MCF 10A (cell line): ENCODE data around the gene CERS3. TPM values are rescaled to one million over a fixed set of nuclear protein-coding genes. Genes with fewer than 3 reads are reported as not detected.

Experiments
- BruUV-seq: library from RNA; stranded (reverse); fragments of 400-500 nt; replicated peaks from 2 replicates; lab custom pipeline; 2021; lab: Mats Ljungman, UMichigan
- CTCF ChIA-PET: fragments of 300-600 bp; sonication (Branson Sonifier 250); formaldehyde crosslinking; extraction: SDS; loops from one replicate; lab custom pipeline; 2021; ENCODE audit warnings: antibody characterized with exemption, inconsistent platforms; lab: Yijun Ruan, JAX
- POLR2A ChIA-PET: fragments of 300-600, 350-650 bp; sonication (Branson Sonifier 250); formaldehyde crosslinking; extraction: SDS; loops from one replicate; lab custom pipeline; 2020; ENCODE audit warnings: antibody characterized with exemption, inconsistent platforms; lab: Yijun Ruan, JAX
- DNase-seq: peaks from one replicate; pipeline ENCODE4 v3.0.0-alpha.2; 2018; ENCODE audit not compliant: unreplicated experiment
- H3K27ac Mint-ChIP-seq: one replicate; pipeline ENCODE4 v1.8.0; 2022; ENCODE audit warnings: mild to moderate bottlenecking, low read depth, mixed read lengths; ENCODE audit not compliant: unreplicated experiment
- H3K27me3 Mint-ChIP-seq: one replicate; pipeline ENCODE4 v1.8.0; 2022; ENCODE audit warnings: mixed read lengths; ENCODE audit not compliant: insufficient read depth, unreplicated experiment
- H3K36me3 Mint-ChIP-seq: one replicate; pipeline ENCODE4 v1.8.0; 2022; ENCODE audit warnings: mild to moderate bottlenecking, moderate library complexity, mixed read lengths; ENCODE audit not compliant: insufficient read depth, unreplicated experiment
- H3K4me1 Mint-ChIP-seq: one replicate; pipeline ENCODE4 v1.8.0; 2022; ENCODE audit warnings: mixed read lengths; ENCODE audit not compliant: insufficient read depth, unreplicated experiment
- H3K4me3 Mint-ChIP-seq: one replicate; pipeline ENCODE4 v1.8.0; 2022; ENCODE audit warnings: mild to moderate bottlenecking, moderate library complexity, mixed read lengths; ENCODE audit not compliant: unreplicated experiment
- H3K9me3 Mint-ChIP-seq: one replicate; pipeline ENCODE4 v1.8.0; 2022; ENCODE audit warnings: mixed read lengths; ENCODE audit not compliant: unreplicated experiment
- CTCF ChIP-seq: fragments of 200-600 bp; IDR thresholded peaks from one replicate; pipeline ENCODE4 v1.8.0; 2022; ENCODE audit warnings: antibody characterized with exemption, mild to moderate bottlenecking; ENCODE audit not compliant: unreplicated experiment
- intact Hi-C: fragments of 100-400 bp; cut with micrococcal nuclease; formaldehyde crosslinking; loops from 2 replicates; pipeline ENCODE4 v1.14.1; 2022
- total RNA-seq: library from RNA; stranded (reverse); gene quantifications from 2 replicates; pipeline ENCODE4 v1.2.3, GENCODE V29; 2022

CERS3 gene
- total RNA-seq, 1 experiment from 2014 or later: not detected

- H3K9me3 Mint-ChIP-seq: no peaks in the 10 kb centered on the region
- H3K4me1 Mint-ChIP-seq: no peaks in the 10 kb centered on the region
- H3K4me3 Mint-ChIP-seq: no peak overlapping the region
- peaks cover 5% of the 10 kb centered on the region for H3K36me3 Mint-ChIP-seq
- H3K27me3 Mint-ChIP-seq: no peaks in the 10 kb centered on the region
- no peak for TF ChIP-seq CTCF
- ChIA-PET POLR2A (interaction anchor here (0.9 to 1.0 kb wide), 2 partner anchors 15 to 208 kb away, joined by 4 read pairs; no protein-coding TSS in a partner anchor), CTCF (interaction anchor here (1.4 to 8.4 kb wide), 2 partner anchors 14 to 208 kb away, joined by 4 to 36 read pairs; no protein-coding TSS in a partner anchor)
- intact Hi-C loops: no loop called here
- no peak overlapping the region for H3K27ac Mint-ChIP-seq
- no TSS peak for BruUV-seq
- DNase-seq: no peak
Measured at GRCh38 chr15:100558771-100559254, 30.1 kb upstream of the CERS3 start.

- Mint-ChIP-seq H3K4me3 (no peak overlapping the region), H3K27me3 (no peaks in the 10 kb centered on the region), H3K4me1 (no peaks in the 10 kb centered on the region), H3K36me3 (peaks cover 5% of the 10 kb centered on the region), H3K9me3 (no peaks in the 10 kb centered on the region), H3K27ac (no peak overlapping the region)
- TF ChIP-seq CTCF: no peak
- BruUV-seq: no TSS peak
- ChIA-PET CTCF (interaction anchor here (0.9 kb wide), 2 partner anchors 19 to 44 kb away, joined by 3 read pairs; no protein-coding TSS in a partner anchor), POLR2A (no interaction called here)
- DNase-seq: no peak
- intact Hi-C loops: no loop called here
Measured at GRCh38 chr15:100553468-100553867, 24.7 kb upstream of the CERS3 start.

- no peak for TF ChIP-seq CTCF
- no peak for DNase-seq
- Mint-ChIP-seq H3K36me3 (no peaks in the 10 kb centered on the region), H3K27ac (no peak overlapping the region), H3K4me1 (no peaks in the 10 kb centered on the region), H3K4me3 (no peak overlapping the region), H3K9me3 (no peaks in the 10 kb centered on the region), H3K27me3 (no peaks in the 10 kb centered on the region)
- intact Hi-C loops: no loop called here
- POLR2A ChIA-PET: interaction anchor here (1.0 kb wide), 1 partner anchor 197 kb away, joined by 3 read pairs; no protein-coding TSS in a partner anchor
- BruUV-seq: no TSS peak
- CTCF ChIA-PET: interaction anchor here (0.7 kb wide), 1 partner anchor 637 kb away, joined by 3 read pairs; no protein-coding TSS in a partner anchor
Measured at GRCh38 chr15:100547961-100548360, 19.2 kb upstream of the CERS3 start.

GRCh38 chr15:100544946-100545345 lies 16.2 kb upstream of the CERS3 start:
- BruUV-seq: no TSS peak

More at GRCh38 chr15:100544946-100545345, 16.2 kb upstream of the CERS3 start:
- H3K36me3 Mint-ChIP-seq: no peaks in the 10 kb centered on the region
- TF ChIP-seq CTCF: no peak
- no peaks in the 10 kb centered on the region for H3K27me3 Mint-ChIP-seq
- CTCF ChIA-PET: interaction anchor here (0.6 kb wide), 2 partner anchors 188 to 543 kb away, joined by 3 read pairs; no protein-coding TSS in a partner anchor
- H3K4me3 Mint-ChIP-seq: no peak overlapping the region
- H3K9me3 Mint-ChIP-seq: no peaks in the 10 kb centered on the region
- intact Hi-C loops: no loop called here
- DNase-seq: no peak
- POLR2A ChIA-PET: no interaction called here
- H3K27ac Mint-ChIP-seq: no peak overlapping the region
- no peaks in the 10 kb centered on the region for H3K4me1 Mint-ChIP-seq
